ENCODE data around the gene THBS4.

GRCh38 chr5:80105698-80106439 is 70.7 kb downstream of the THBS4 start:
- no peak for TF ChIP-seq EZH2 (optimal IDR thresholded peaks at IDR 0.05; ENCODE audit: low read depth, low read length)
- TF ChIP-seq CTCF (IDR thresholded peaks at IDR 0.05; ENCODE audit: low read length), result no peak
- TF ChIP-seq EZH2phosphoT487 (IDR thresholded peaks at IDR 0.05; ENCODE audit: low read length), result no peak
